ENCODE results near the gene PRRG2.

PRRG2 gene

DNA sequence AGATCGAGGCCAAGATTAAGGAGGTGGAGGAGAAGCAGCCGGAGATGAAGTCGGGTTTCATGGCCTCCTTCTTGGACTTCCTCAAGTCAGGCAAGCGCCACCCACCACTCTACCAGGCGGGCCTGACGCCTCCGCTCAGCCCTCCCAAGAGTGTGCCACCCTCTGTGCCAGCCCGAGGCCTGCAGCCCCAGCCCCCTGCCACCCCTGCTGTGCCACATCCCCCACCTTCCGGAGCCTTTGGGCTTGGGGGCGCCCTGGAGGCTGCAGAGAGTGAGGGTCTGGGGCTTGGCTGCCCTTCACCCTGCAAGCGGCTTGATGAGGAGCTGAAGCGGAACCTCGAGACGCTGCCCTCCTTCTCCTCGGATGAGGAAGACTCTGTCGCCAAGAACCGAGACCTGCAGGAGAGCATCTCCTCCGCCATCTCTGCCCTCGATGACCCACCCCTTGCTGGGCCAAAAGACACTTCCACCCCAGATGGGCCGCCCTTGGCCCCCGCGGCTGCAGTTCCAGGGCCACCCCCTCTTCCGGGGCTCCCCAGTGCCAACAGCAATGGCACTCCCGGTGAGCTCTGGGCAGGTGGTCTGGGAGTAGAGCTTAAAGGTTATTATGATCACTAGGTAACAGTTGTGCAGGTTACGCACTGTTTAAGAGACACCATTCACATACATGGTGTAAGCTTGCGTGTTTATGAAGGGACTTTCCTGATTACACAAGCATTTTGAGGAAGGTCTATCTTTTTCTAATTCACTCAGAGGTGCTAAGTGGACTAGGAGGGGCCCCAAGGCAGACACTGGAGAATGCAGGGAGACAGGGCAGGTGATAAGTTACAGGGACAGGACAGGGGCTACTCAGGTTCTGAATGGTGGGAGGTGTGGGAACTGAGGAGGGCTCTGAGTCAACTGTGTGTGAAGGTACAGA, 18.5 kb downstream of the PRRG2 start:
- TF ChIP-seq ZFX (IDR thresholded peaks at IDR 0.05) = no peak
- TF ChIP-seq, protein P1, sequence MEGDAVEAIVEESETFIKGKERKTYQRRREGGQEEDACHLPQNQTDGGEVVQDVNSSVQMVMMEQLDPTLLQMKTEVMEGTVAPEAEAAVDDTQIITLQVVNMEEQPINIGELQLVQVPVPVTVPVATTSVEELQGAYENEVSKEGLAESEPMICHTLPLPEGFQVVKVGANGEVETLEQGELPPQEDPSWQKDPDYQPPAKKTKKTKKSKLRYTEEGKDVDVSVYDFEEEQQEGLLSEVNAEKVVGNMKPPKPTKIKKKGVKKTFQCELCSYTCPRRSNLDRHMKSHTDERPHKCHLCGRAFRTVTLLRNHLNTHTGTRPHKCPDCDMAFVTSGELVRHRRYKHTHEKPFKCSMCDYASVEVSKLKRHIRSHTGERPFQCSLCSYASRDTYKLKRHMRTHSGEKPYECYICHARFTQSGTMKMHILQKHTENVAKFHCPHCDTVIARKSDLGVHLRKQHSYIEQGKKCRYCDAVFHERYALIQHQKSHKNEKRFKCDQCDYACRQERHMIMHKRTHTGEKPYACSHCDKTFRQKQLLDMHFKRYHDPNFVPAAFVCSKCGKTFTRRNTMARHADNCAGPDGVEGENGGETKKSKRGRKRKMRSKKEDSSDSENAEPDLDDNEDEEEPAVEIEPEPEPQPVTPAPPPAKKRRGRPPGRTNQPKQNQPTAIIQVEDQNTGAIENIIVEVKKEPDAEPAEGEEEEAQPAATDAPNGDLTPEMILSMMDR (conservative IDR thresholded peaks at IDR 0.05) = no peak

DNA sequence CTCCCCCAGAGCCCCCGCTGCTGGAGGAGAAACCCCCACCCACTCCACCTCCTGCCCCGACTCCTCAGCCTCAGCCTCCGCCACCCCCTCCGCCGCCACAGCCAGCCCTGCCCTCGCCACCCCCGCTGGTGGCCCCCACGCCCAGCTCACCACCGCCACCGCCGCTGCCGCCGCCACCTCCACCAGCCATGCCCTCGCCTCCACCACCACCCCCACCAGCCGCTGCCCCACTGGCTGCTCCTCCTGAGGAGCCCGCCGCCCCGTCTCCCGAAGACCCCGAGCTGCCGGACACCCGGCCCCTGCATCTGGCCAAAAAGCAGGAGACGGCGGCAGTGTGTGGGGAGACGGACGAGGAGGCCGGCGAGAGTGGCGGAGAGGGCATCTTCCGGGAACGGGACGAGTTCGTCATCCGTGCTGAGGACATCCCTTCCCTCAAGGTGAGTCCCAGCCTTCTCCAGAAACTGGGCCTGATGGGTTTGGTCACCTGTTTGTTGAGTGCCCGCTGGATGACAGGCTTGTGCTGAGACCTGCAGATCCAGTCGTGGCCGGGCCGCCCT, 20.4 kb downstream of the PRRG2 start:
- TF ChIP-seq ZFX (IDR thresholded peaks at IDR 0.05) = no peak
- TF ChIP-seq, protein P1 (conservative IDR thresholded peaks at IDR 0.05) = no peak

More for the DNA sequence above, 18.5 kb downstream of the PRRG2 start:
- no peak overlapping the region for H3K27ac ChIP-seq

DNA sequence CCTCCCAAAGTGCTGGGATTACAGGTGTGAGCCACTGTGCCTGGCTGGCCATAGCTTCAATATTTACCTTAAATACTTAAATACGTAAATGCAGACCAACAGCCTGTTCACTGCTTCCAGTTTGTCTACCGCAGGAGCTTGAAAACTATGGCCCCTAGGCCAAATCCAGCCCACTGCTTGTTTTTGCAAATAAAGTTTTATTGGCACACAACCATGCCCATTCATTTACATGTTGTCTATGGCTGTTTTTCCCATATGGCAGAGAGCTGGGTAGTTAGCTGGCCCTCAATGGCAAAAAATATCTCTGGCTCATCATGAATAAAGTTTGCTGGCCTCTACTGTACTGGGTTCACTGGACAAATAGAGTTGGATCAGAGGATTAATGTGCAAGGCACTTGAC, 21.7 kb downstream of the PRRG2 start:
- H3K27ac ChIP-seq = no peak overlapping the region

More for the DNA sequence above, 20.4 kb downstream of the PRRG2 start:
- no peak overlapping the region for H3K27ac ChIP-seq

DNA sequence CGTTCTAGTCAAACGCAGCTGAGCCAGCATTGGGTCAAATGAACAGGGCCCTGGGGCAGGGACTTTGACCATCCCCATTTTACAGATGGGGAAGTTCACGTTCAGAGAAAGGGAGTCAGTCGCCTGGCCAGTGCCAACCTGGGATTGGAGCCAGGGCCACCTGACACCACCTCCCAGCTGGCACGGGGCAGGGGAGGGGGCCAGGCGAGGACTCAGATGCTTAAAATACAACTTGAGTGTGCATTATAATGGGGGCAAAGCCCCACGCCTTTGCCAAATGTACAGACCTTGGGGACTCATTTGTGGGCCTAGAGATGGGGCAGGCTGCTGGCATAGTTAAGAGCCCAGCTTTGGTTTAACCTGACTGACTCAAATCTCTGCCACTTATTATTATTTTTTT, 24.5 kb downstream of the PRRG2 start:
- TF ChIP-seq ZFX (IDR thresholded peaks at IDR 0.05) = no peak
- TF ChIP-seq, protein P1 (conservative IDR thresholded peaks at IDR 0.05) = no peak

More for the DNA sequence above, 21.7 kb downstream of the PRRG2 start:
- no peak for TF ChIP-seq ZFX (IDR thresholded peaks at IDR 0.05)
- TF ChIP-seq, protein P1 (conservative IDR thresholded peaks at IDR 0.05) = no peak

DNA sequence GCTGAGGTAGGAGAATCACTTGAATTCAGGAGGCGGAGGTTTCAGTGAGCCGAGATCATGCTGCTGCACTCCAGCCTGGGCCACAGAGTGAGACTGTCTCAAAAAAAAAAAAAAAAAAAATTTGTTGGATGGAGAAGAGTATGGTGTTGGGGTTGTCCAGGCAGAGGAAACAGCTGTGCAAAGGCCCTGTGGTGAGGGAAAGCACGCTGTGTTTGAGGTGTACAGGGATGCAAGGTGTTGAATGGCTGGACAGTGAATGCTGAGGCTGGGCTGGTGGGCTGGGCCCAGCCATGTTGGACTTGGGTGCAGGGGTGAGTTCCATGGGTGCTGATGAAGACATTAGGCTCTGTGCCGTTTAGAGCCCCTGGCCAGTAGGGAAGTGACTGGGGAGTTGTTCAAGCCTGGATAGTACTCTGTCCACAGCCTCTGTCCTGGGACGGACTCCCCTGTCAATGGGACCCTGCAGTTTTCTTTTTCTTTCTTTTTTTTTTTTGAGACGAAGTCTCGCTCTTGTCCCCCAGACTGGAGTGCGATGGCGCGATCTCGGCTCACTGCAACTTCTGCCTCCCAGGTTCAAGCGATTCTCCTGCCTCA, 28.5 kb downstream of the PRRG2 start:
- TF ChIP-seq, protein P1 (conservative IDR thresholded peaks at IDR 0.05) = no peak
- no peak for TF ChIP-seq ZFX (IDR thresholded peaks at IDR 0.05)
- no peak overlapping the region for H3K27ac ChIP-seq

More for the DNA sequence above, 24.5 kb downstream of the PRRG2 start:
- peak overlapping the region; percentile 0; the same call in 1 of the 2 replicates for H3K27ac ChIP-seq

GRCh38 chr19:49613374-49613773, 32.3 kb downstream of the PRRG2 start:
- TF ChIP-seq, protein P1 (conservative IDR thresholded peaks at IDR 0.05) = no peak
- TF ChIP-seq ZFX (IDR thresholded peaks at IDR 0.05) = no peak
- H3K27ac ChIP-seq = peak overlapping the region; percentile 32
